Subcutaneous adipose tissue (tissue), 4 donors: ENCODE measurements around the gene GRID1. TPM values are rescaled to one million over a fixed set of nuclear protein-coding genes. Genes with fewer than 3 reads are reported as not detected.

Source experiments
- CTCF ChIP-seq: fragments of 450-650 bp; IDR thresholded peaks from one replicate; pipeline ENCODE4 v1.5.1; 2016; ENCODE audit warnings: low read depth, mild to moderate bottlenecking, control low read depth, antibody characterized with exemption, moderate library complexity
- total RNA-seq, 4 donors: library from RNA; depleted of rRNA; stranded (reverse); fragments of >200 nt; gene quantifications; one replicate each; pipeline ENCODE4 v1.1.0, GENCODE V29; 2016

GRID1 gene
- total RNA-seq, 4 donors from 2014 or later, result 0.49 to 2.0 (median 1.1) TPM

- no peak for TF ChIP-seq CTCF
These were observed 205.6 kb downstream of the GRID1 start for GRCh38 chr10:86160890-86161585.

GRCh38 chr10:86159797-86160196 is 206.8 kb downstream of the GRID1 start:
- TF ChIP-seq CTCF, result no peak

GRCh38 chr10:86155054-86155921 is 211.3 kb downstream of the GRID1 start:
- TF ChIP-seq CTCF, result no peak

GRCh38 chr10:86153751-86154150 is 212.8 kb downstream of the GRID1 start:
- TF ChIP-seq CTCF, result no peak

- TF ChIP-seq CTCF, result no peak
These were observed 213.7 kb downstream of the GRID1 start for GRCh38 chr10:86152911-86153310.

- no peak for TF ChIP-seq CTCF
These were observed 214.2 kb downstream of the GRID1 start for GRCh38 chr10:86152354-86152753.

GRCh38 chr10:86151613-86152012 is 215.0 kb downstream of the GRID1 start:
- no peak for TF ChIP-seq CTCF
